ENCODE data around the gene ANXA8.

The ANXA8 gene

GRCh38 chr10:47454780-47455058, 29.2 kb downstream of the ANXA8 start:
- Histone ChIP-seq H3K27me3 (ENCODE audit: control insufficient read depth in 2 of 2, insufficient read depth in 2 of 2, low read length in 2 of 2) (peaks cover 0 to 3% of the 10 kb centered on the region in 2 donors), H3K4me1 (ENCODE audit: control insufficient read depth in 2 of 2, insufficient read depth in 2 of 2, low read length in 2 of 2) (no peaks in the 10 kb centered on the region), H3K4me3 (ENCODE audit: low read length in 2 of 2) (no peak overlapping the region), H3K27ac (ENCODE audit: low read depth in 2 of 2, low read length in 2 of 2) (no peak overlapping the region), H3K9me3 (ENCODE audit: control insufficient read depth in 2 of 2, low read length in 2 of 2) (no peaks in the 10 kb centered on the region), H3K36me3 (ENCODE audit: control insufficient read depth in 2 of 2, insufficient read depth in 2 of 2, low read length in 2 of 2) (no peaks in the 10 kb centered on the region), H3K9ac (ENCODE audit: low read depth in 1 of 2, low read length in 2 of 2) (no peak overlapping the region)

- no peaks in the 10 kb centered on the region for H3K4me1 ChIP-seq (ENCODE audit: control insufficient read depth in 2 of 2, insufficient read depth in 2 of 2, low read length in 2 of 2)
- no peak overlapping the region for H3K9ac ChIP-seq (ENCODE audit: low read depth in 1 of 2, low read length in 2 of 2)
- H3K9me3 ChIP-seq (ENCODE audit: control insufficient read depth in 2 of 2, low read length in 2 of 2): no peaks in the 10 kb centered on the region
- H3K4me3 ChIP-seq (ENCODE audit: low read length in 2 of 2): no peak overlapping the region
- H3K27me3 ChIP-seq (ENCODE audit: control insufficient read depth in 2 of 2, insufficient read depth in 2 of 2, low read length in 2 of 2): peaks cover 0 to 3% of the 10 kb centered on the region in 2 donors
- no peaks in the 10 kb centered on the region for H3K36me3 ChIP-seq (ENCODE audit: control insufficient read depth in 2 of 2, insufficient read depth in 2 of 2, low read length in 2 of 2)
- no peak overlapping the region for H3K27ac ChIP-seq (ENCODE audit: low read depth in 2 of 2, low read length in 2 of 2)
Observed at GRCh38 chr10:47454008-47454779, 29.7 kb downstream of the ANXA8 start.

DNA sequence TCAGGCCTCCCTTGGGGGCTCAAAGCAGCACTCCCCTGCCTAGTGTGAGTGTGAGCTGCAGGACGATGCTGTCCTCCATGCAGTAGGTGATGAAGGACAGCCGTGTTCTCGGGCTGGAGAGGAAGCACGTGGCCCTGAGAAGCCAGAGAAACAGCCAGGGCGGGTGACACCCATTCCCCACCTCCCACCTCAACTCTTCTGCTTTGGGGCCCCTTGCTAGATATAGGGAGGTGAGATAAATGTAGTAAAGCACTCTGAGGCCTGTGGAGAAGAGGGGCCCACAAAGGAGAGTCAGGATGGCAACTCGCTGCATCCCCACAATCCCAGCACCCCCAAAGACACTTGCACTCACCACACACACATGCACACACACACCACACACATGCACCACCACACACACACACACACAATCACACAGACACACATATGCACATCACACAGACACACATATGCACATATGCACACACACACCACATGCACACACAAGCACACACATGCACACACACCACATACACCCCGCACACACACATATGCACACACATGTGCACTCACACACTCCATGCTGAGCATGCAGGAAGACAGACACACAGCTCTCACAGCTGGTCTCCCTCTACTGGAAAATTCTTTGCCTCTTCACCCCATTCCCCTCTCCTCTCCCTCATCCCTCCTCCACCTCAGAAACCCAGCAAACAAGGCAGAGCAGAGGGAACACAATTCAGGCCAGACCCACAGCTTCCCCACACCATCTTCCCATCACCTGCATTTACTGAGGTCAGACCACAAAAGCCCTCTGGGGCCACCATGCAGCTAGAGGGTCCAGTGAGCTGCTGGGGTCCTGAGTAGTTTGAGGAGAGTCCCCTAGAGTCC, 30.5 kb downstream of the ANXA8 start:
- no peaks in the 10 kb centered on the region for H3K4me1 ChIP-seq (ENCODE audit: control insufficient read depth in 2 of 2, insufficient read depth in 2 of 2, low read length in 2 of 2)
- H3K36me3 ChIP-seq (ENCODE audit: control insufficient read depth in 2 of 2, insufficient read depth in 2 of 2, low read length in 2 of 2): no peaks in the 10 kb centered on the region
- no peak overlapping the region for H3K27ac ChIP-seq (ENCODE audit: low read depth in 2 of 2, low read length in 2 of 2)
- no peaks in the 10 kb centered on the region for H3K9me3 ChIP-seq (ENCODE audit: control insufficient read depth in 2 of 2, low read length in 2 of 2)
- H3K4me3 ChIP-seq (ENCODE audit: low read length in 2 of 2): no peak overlapping the region
- H3K9ac ChIP-seq (ENCODE audit: low read depth in 1 of 2, low read length in 2 of 2): no peak overlapping the region
- H3K27me3 ChIP-seq (ENCODE audit: control insufficient read depth in 2 of 2, insufficient read depth in 2 of 2, low read length in 2 of 2): peaks cover 0 to 3% of the 10 kb centered on the region in 2 donors

- Histone ChIP-seq H3K9me3 (ENCODE audit: control insufficient read depth in 2 of 2, low read length in 2 of 2) (no peaks in the 10 kb centered on the region), H3K27ac (ENCODE audit: low read depth in 2 of 2, low read length in 2 of 2) (no peak overlapping the region), H3K9ac (ENCODE audit: low read depth in 1 of 2, low read length in 2 of 2) (no peak overlapping the region), H3K4me1 (ENCODE audit: control insufficient read depth in 2 of 2, insufficient read depth in 2 of 2, low read length in 2 of 2) (no peaks in the 10 kb centered on the region), H3K27me3 (ENCODE audit: control insufficient read depth in 2 of 2, insufficient read depth in 2 of 2, low read length in 2 of 2) (peaks cover 0 to 3% of the 10 kb centered on the region in 2 donors), H3K4me3 (ENCODE audit: low read length in 2 of 2) (no peak overlapping the region), H3K36me3 (ENCODE audit: control insufficient read depth in 2 of 2, insufficient read depth in 2 of 2, low read length in 2 of 2) (no peaks in the 10 kb centered on the region)
Observed at GRCh38 chr10:47452495-47453140, 31.3 kb downstream of the ANXA8 start.

DNA sequence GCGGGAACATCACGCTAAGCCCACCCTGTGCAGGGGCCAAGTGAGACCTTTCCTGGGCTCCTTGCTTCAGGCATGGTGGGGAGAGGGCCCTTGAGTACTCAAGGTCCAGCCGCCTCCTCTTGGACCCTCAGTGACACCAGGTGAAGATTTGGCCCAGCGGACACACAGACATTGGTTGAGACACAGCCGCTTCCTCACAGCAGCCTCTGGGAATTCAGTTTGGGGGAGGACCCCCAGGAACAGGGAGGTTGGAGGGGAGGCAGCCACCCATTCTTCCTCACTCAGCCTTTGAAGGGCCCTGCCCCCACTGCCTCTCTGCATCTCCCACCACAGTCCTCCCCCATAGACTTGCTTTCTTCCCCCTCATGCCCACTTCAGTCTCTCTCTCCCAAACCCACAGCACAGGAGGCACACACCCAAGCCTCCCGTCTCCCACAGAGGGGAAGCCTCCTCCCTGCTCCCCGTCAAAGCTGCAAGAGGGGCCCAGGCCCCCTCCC, 31.9 kb downstream of the ANXA8 start:
- H3K4me1 ChIP-seq (ENCODE audit: control insufficient read depth in 2 of 2, insufficient read depth in 2 of 2, low read length in 2 of 2): no peaks in the 10 kb centered on the region
- no peak overlapping the region for H3K4me3 ChIP-seq (ENCODE audit: low read length in 2 of 2)
- H3K27me3 ChIP-seq (ENCODE audit: control insufficient read depth in 2 of 2, insufficient read depth in 2 of 2, low read length in 2 of 2): peaks cover 0 to 3% of the 10 kb centered on the region in 2 donors
- no peaks in the 10 kb centered on the region for H3K9me3 ChIP-seq (ENCODE audit: control insufficient read depth in 2 of 2, low read length in 2 of 2)
- no peak overlapping the region for H3K9ac ChIP-seq (ENCODE audit: low read depth in 1 of 2, low read length in 2 of 2)
- no peaks in the 10 kb centered on the region for H3K36me3 ChIP-seq (ENCODE audit: control insufficient read depth in 2 of 2, insufficient read depth in 2 of 2, low read length in 2 of 2)
- no peak overlapping the region for H3K27ac ChIP-seq (ENCODE audit: low read depth in 2 of 2, low read length in 2 of 2)

DNA sequence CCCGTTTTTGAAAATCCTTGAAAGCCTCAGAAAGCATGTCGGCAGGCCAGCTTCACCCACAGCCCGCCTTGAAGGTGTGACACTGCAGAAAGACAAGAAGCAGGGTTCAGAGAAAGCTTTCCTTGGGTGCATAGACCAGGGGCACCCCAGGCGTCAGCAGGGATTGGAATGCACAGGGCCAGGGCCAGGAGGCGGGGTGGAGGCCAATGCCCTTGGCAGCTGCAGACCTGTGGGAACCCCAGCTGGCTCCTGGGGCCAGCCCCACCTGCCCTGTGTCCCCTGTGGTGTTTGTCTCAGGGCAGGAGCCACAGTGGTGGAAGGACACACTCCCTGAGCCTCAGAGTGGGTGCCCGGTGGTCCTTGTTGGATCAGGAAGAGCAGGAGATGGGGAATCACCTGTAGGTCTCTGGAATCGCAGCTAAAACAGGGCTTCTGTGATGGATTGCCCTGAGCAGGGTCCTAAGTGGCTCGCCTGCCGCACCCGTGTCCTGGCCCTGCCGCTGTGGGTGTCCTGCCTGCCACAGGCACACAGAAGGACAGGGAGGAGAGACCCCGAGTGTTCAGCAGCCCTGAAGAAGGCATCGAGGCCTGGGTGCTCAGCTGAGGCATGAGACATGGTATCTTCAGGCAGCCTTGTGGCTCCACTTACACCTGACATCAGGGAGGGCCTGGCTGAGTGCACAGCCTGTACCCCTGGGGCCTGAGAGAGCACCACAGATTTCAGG, 32.5 kb downstream of the ANXA8 start:
- H3K27ac ChIP-seq (ENCODE audit: low read depth in 2 of 2, low read length in 2 of 2): no peak overlapping the region
- H3K36me3 ChIP-seq (ENCODE audit: control insufficient read depth in 2 of 2, insufficient read depth in 2 of 2, low read length in 2 of 2): no peaks in the 10 kb centered on the region
- H3K27me3 ChIP-seq (ENCODE audit: control insufficient read depth in 2 of 2, insufficient read depth in 2 of 2, low read length in 2 of 2): peaks cover 0 to 3% of the 10 kb centered on the region in 2 donors
- no peak overlapping the region for H3K9ac ChIP-seq (ENCODE audit: low read depth in 1 of 2, low read length in 2 of 2)
- no peaks in the 10 kb centered on the region for H3K4me1 ChIP-seq (ENCODE audit: control insufficient read depth in 2 of 2, insufficient read depth in 2 of 2, low read length in 2 of 2)
- H3K9me3 ChIP-seq (ENCODE audit: control insufficient read depth in 2 of 2, low read length in 2 of 2): no peaks in the 10 kb centered on the region
- H3K4me3 ChIP-seq (ENCODE audit: low read length in 2 of 2): no peak overlapping the region

DNA sequence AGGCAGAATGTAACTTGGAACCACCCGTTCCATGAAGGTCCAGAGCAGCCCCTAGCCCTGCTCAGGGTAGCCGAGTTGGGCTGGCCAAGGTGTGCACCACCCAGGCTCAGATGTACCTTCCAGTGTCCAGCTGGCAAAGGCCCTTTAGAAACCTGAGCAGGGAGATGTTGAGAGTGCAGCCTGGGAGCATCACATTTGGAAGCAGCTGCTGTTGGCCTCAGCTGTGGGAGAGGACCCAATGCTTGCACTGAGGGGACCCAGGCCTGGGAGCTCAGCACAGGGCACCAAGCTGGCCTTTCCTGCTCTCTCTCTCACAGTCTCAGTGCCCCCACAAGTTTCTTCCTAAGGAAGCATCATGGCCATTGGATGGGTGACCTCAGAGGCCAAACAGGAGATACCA, 33.5 kb downstream of the ANXA8 start:
- peaks cover 0 to 3% of the 10 kb centered on the region in 2 donors for H3K27me3 ChIP-seq (ENCODE audit: control insufficient read depth in 2 of 2, insufficient read depth in 2 of 2, low read length in 2 of 2)
- H3K9me3 ChIP-seq (ENCODE audit: control insufficient read depth in 2 of 2, low read length in 2 of 2): no peaks in the 10 kb centered on the region
- no peaks in the 10 kb centered on the region for H3K4me1 ChIP-seq (ENCODE audit: control insufficient read depth in 2 of 2, insufficient read depth in 2 of 2, low read length in 2 of 2)
- no peak overlapping the region for H3K4me3 ChIP-seq (ENCODE audit: low read length in 2 of 2)
- H3K36me3 ChIP-seq (ENCODE audit: control insufficient read depth in 2 of 2, insufficient read depth in 2 of 2, low read length in 2 of 2): no peaks in the 10 kb centered on the region
- no peak overlapping the region for H3K27ac ChIP-seq (ENCODE audit: low read depth in 2 of 2, low read length in 2 of 2)
- no peak overlapping the region for H3K9ac ChIP-seq (ENCODE audit: low read depth in 1 of 2, low read length in 2 of 2)

- no peak overlapping the region for H3K9ac ChIP-seq (ENCODE audit: low read depth in 1 of 2, low read length in 2 of 2)
- H3K36me3 ChIP-seq (ENCODE audit: control insufficient read depth in 2 of 2, insufficient read depth in 2 of 2, low read length in 2 of 2): no peaks in the 10 kb centered on the region
- H3K27me3 ChIP-seq (ENCODE audit: control insufficient read depth in 2 of 2, insufficient read depth in 2 of 2, low read length in 2 of 2): peaks cover 0 to 3% of the 10 kb centered on the region in 2 donors
- no peak overlapping the region for H3K27ac ChIP-seq (ENCODE audit: low read depth in 2 of 2, low read length in 2 of 2)
- no peak overlapping the region for H3K4me3 ChIP-seq (ENCODE audit: low read length in 2 of 2)
- H3K9me3 ChIP-seq (ENCODE audit: control insufficient read depth in 2 of 2, low read length in 2 of 2): no peaks in the 10 kb centered on the region
- H3K4me1 ChIP-seq (ENCODE audit: control insufficient read depth in 2 of 2, insufficient read depth in 2 of 2, low read length in 2 of 2): no peaks in the 10 kb centered on the region
Observed at GRCh38 chr10:47449979-47450378, 33.9 kb downstream of the ANXA8 start.

GRCh38 chr10:47449102-47449978, 34.6 kb downstream of the ANXA8 start:
- no peak overlapping the region for H3K27ac ChIP-seq (ENCODE audit: low read depth in 2 of 2, low read length in 2 of 2)
- H3K9ac ChIP-seq (ENCODE audit: low read depth in 1 of 2, low read length in 2 of 2): no peak overlapping the region

More at GRCh38 chr10:47449102-47449978, 34.6 kb downstream of the ANXA8 start:
- Histone ChIP-seq H3K4me1 (ENCODE audit: control insufficient read depth in 2 of 2, insufficient read depth in 2 of 2, low read length in 2 of 2) (no peaks in the 10 kb centered on the region), H3K27me3 (ENCODE audit: control insufficient read depth in 2 of 2, insufficient read depth in 2 of 2, low read length in 2 of 2) (peaks cover 0 to 3% of the 10 kb centered on the region in 2 donors), H3K9me3 (ENCODE audit: control insufficient read depth in 2 of 2, low read length in 2 of 2) (no peaks in the 10 kb centered on the region), H3K36me3 (ENCODE audit: control insufficient read depth in 2 of 2, insufficient read depth in 2 of 2, low read length in 2 of 2) (no peaks in the 10 kb centered on the region), H3K4me3 (ENCODE audit: low read length in 2 of 2) (no peak overlapping the region)

Data from mucosa of rectum (tissue), 2 donors.